ENCODE measurements around the gene MED12L.

DNA sequence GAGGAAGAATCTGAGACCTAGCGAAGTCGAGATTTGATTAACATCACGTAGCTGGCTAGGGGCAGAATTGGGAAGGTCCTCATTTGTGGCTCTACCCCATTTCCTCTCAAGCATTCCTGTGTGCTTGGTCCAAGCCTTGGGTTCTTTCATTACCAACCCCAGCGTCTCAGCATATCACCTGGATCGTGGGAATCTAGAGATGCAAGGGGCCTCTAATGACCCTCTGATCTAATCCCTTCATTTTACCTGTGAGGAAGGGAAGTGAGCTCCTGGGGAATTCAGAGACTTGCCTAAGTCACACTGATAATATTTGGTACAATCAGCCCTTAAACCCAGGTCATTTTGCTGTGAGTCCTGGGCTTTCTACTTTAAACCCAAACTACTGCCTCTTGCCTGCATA is 229.1 kb downstream of the MED12L start:
- TF ChIP-seq, protein P1, sequence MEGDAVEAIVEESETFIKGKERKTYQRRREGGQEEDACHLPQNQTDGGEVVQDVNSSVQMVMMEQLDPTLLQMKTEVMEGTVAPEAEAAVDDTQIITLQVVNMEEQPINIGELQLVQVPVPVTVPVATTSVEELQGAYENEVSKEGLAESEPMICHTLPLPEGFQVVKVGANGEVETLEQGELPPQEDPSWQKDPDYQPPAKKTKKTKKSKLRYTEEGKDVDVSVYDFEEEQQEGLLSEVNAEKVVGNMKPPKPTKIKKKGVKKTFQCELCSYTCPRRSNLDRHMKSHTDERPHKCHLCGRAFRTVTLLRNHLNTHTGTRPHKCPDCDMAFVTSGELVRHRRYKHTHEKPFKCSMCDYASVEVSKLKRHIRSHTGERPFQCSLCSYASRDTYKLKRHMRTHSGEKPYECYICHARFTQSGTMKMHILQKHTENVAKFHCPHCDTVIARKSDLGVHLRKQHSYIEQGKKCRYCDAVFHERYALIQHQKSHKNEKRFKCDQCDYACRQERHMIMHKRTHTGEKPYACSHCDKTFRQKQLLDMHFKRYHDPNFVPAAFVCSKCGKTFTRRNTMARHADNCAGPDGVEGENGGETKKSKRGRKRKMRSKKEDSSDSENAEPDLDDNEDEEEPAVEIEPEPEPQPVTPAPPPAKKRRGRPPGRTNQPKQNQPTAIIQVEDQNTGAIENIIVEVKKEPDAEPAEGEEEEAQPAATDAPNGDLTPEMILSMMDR (IDR thresholded peaks at IDR 0.05) = no peak
- TF ChIP-seq POLR2A (IDR thresholded peaks at IDR 0.05) = no peak
- TF ChIP-seq EP300 (IDR thresholded peaks at IDR 0.05) = no peak

Measured in ovary (tissue), 3 donors.